Activated T-helper 1 cell treated with anti-CD3 and anti-CD28 coated beads, Interleukin-2, amount 50 U/mL, for 16 hours (primary cell): Measurements from ENCODE around the gene ST3GAL3.
"Not testable (repeated sequence)": the region's sequence is repeated elsewhere in the genome, so short reads cannot be mapped to it uniquely, and the experiment has no call there.

Source experiments
- DNase-seq, 2 donors: peaks; one replicate each; pipeline ENCODE4 v3.0.0-alpha.2; 2020; ENCODE audit warnings: low read depth in 1 of 2, low spot score in 1 of 2

The ST3GAL3 gene

DNA sequence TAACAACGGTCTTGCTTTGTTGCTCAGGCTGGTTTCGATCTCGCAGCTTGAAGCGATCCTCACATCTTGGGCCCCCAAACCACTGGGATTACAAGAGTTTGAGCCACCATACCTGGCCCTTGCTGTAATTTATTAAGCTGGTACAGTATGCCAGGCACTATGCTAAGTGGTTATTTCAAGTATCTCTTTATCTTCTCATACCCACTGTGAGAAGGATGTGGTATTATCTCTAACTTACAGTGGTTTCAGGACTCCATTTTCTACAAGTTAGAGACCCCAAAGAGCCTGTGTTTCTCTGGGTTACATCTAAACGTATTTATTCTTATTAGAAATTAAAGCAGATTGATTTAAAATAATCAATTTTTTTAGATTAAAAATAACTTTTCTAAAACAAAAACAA, 8.1 kb upstream of the ST3GAL3 start:
- DNase-seq: no peak

DNA sequence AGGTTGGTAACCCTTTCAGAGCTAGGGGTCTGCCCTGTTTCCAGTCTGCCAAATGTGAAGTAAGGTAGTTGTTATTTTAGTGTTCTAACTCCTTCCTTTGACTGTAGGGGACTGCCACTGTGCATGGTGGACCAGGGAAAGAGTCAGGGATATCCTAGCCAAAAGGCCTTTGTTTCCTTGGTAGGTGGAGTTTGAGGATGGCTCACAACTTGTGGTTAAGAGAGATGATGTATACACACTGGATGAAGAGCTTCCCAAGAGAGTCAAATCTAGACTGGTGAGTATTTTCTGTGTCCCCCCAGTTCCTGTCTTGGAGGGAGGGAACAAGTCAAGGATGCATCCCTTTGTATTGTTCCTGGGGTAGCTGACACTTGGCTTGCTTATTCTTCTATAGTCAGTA, 3.5 kb upstream of the ST3GAL3 start:
- DNase-seq: no peak

DNA sequence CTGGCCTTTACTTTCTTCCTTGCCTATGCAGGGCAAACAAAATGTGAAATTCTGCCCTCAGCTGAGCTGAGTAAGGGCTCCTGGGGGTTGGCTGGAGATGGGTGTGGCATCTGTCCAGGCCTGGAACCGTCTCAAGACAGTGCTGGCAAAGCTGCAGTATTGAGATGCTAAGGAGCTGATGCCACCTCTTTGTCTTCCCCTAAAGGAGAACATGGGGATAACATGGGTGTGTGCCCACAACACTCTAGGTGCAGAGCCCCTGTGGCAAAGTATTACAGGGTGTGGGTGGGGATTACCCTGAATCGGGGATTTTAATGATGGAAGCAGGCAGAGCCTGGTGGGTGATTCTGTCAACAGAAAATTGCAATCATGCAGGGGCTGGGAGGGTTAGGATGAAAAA, 2.5 kb upstream of the ST3GAL3 start:
- DNase-seq: no peak

DNA sequence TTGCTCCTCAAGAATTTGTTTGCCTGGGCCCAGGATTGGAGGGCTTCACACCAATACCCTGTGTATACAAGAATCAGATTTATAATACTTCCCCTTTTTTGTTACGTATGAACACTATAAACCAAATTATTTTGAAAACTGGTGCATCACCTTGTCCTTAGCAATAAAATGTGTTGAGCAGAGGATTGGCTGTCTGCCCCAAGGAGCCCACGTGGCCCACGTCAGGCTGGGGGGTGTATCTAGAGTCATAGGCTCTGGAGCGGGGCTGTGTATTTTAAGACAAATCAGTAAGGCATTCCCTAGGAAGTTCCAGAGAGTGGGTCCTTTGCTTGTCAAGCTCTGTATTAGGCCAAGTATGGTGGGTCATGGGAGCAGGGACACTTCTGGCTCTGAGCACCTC, 2.0 kb upstream of the ST3GAL3 start:
- DNase-seq: no peak

DNA sequence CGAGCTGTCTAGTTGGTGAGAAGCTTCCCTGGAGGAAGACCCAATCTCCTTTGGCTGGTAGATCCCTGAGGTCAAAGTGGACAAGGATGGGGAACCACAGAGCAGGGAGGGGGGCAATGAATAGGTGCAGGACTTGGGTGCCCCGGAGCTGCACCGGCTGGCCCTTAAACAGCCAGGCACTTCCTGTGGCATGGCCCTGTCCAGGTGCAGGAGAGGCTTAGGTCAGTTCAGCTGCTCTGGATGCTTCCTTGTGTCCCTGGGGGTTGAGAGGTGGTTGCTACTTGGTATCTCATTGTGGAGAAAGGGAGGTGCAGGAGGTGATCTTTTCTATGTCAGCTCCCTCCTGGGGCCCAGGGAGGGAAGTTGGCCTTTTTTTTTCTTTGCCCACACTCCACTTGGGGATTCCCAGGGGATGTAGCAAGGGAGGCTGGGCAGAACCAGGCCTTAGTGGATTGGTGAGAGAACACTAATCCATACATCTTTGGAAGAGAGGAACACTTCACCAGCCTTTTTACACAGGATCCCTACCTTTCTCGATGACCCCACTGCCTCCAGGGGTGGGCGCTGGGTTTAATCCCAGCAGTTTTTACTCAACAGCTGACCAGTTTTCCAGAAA, 1.2 kb upstream of the ST3GAL3 start:
- no peak for DNase-seq

DNA sequence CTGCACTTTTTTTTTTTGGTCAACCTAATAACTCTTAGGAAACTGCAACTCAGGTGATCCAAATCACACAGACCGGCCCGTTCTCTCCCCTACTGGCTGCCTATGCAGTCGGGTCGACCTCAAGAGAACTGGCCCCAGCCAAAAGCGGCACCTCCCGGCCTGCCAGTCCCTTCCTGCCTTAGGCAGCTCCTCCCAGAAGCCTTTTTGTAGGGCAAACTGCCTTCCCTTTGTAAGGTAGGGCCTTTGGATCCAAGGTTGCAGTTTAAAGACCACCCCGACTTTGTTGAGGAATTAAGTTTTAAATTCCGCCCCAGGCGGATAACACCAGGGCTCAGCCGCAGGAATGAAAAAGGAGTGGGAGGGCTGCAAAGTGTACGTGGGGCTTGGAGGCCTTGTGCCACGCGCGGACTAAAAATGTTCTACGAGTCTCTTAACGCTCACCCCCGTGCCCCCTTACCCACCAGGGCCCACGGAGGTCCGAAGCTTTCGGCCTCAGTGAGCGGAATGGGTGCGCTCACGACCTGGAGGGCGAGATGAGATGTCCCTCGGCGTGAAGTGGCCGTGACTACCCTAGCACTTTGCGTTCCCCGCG, 642 bp upstream of the ST3GAL3 start:
- no peak for DNase-seq

DNA sequence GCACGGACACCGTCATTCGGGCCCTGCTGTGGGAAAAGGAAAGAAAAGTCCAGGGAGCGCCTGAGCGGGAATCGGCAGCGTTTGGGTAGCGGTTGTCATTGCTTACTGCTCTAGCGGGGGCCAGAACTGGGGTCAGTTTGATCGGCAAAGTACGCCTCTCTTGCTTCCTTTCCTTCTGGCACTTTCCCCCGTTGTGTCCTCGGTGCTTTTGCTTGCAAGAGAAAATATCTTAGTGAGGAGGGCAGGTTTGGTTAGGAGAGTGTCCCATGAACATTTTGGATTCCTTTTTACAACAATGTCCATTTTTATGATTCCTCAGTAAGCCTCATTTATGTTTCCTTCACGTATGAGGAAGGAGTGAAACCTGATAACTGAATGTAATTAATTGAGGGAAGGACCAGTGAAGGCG, 670 bp downstream of the ST3GAL3 start:
- DNase-seq: no peak

DNA sequence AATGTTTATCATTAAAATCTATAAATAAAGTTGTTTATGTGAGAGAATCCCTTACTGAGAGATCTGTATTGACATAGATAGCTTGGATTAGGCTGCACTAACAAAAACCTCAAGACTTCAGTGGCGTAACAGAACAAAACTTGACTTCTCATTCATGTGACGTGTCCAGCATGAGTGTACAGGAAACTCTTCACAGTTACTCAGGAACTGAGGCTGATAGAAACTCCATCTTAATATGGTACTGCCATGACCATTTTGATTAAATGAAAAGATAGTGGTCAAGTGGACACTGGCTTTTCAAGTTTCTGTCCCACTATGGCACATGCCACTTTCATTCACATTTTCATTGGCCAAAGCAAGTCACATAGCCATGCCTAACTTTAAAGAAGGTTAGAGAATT, 3.7 kb downstream of the ST3GAL3 start:
- no peak for DNase-seq

DNA sequence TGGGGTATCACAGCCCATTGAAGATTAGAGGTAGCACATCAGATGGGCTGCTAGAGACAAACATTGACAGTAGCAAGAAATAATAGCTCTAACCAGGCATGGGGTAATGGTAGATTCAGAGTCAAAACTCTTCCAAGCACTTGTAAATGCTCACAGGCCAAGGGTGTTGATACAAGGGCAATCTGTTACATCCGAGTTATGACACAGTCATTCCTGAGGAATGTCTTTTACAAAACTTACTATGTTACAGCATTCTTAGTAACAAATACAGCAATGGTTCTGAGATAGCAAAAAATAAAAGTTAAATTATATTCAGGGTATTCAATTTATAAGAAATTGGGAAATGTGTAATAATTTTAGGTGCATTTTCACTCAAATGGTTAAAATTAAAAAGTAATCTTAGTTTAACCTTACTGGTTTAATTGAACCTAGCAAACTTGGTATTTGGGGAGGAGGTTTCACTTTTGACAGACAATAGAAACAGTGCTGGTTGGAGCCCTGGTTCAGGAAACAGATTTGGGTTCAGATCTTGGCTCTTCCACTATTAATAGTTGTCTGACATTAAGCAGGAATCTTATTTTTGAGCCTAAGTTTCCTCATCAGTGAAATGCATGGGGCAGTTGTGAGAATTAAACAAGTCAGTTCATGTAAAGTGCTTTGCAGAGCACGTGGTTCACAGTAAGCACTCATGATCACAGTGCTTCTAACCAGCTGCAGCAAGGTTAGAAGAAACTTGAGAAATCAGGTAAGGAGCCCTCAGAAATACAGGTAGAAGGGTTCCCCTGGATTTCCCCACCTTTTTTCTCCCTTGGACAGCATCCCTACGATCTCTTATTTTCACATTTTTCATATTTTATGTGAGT, 4.4 kb downstream of the ST3GAL3 start:
- no peak for DNase-seq

DNA sequence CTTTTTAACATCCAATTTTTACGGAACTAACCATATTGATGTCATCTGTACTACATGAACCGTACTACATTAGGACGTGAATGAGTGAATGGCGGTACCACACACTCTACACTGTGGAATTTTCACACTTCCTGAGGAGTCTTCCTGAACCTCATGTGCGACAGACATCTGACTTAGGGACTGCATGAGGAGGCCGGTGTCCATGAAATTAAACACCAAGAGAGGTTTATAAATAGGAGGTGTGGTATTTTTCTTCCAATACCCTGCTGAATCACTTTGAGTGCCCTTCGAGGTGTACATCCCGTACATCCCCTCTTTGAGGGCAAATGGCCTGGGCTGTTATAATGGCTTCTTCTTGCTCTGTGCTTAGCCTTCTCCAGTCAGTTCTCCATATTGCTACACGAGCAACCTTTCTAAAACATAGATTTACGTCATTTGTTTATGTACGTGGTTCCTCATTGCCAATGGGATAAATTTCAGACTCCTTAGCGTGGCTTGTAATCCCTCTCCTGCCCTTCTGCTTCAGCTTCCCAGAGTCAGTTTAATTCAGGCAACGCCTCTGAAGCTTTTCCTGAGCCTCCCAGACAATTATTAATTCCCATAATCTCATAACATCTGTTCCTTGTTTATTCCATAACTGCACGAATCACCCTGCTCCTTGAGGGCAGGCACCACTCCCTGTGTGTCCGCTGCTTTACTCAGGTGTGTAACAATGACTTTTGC, 9.4 kb downstream of the ST3GAL3 start:
- DNase-seq: no peak

DNA sequence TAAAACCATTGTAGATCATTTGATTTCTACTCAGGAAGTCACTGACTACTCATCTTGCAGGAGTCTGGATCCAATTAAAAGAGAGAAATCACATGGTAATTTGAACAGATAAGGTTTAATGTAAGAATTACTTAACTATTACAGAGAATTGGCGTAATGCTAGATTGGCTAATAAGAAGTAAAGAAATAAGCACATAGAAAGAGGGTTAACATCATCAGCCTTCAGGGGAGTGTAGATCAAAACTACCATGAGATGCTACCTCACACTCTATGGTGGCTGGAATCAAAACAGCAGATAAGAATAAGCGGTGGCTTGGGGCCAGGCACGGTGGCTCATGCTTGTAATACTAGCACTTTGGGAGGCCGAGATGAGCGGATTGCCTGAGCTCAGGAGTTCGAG, 11.7 kb downstream of the ST3GAL3 start:
- DNase-seq: no peak

DNA sequence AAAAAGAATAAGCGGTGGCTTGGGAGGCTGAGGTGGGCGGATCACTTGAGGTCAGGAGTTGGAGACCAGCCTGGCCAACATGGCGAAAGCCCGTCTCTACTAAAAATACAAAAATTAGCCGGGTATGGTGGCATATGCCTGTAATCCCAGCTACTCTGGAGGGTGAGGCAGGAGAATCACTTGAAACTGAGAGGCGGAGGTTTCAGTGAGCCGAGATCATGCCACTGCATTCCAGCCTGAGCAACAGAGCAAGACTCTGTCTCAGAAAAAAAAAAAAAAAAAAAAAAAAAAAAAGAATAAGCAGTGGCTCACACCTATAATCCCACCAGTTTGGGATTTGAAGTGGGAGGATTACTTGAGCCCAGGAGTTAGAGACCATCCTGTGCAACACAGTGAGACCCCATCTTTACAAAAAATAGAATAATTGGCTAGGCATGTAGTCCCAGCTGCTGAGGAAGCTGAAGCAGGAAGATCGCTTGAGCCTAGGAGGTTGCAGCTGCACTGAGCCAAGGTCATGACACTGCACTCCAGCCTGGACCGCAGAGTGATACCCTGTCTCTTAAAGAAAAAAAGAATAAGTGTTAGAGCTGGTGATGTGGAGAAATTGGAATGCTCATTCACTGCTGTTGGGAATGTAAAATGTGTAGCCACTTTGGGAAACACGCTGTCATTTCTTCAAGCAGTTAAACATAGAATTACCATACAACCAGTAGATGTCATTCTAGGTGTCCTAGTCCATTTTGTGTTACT, 12.5 kb downstream of the ST3GAL3 start:
- not testable (repeated sequence) for DNase-seq

DNA sequence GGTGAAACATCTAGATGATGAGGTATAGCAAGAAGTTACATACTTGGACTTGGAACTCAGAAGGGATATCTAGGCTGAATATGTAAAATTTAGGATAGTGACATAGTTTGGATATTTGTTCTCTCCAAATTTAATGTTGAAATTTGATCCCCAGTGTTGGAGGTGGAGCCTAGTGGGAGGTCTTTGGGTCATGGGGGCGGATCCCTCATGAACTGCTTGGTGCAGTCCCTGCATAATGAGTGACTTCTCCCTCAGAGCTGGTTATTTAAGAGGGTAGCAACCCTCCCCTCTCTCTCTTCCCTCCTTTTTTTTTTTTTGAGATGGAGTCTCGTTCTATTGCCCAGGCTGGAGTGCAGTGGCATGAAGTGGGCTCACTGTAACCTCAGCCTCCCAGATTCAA, 15.5 kb downstream of the ST3GAL3 start:
- no peak for DNase-seq

DNA sequence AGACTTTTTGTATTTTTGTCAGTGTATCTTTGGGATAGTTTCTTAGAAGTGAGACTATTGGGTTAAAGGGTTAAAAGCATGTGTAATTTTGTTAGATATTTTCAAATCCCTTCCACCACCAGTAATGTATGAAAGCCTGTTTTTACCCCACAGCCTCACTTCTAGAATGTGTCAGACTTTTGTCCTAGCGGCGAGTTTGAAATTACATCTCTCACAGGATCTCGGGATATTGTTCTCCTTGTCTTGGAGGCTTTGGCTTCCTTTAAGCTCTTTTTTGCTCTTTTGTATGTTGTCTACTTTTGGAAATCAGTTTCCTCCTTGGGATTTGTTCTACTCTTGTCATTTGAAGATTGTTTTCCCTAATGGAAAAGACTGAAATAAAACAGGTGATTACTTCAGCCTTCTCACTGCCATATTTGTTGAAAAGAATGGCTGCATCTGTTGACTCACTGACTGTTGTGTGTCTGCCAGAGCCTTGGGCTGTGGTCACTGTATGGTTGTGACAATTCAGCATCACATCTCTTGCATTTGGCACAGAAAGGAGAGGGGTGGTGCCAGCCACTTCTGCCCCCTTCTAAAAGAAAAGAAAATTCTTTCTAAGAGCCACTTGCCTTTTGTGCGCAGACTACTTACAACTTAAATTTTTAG, 22.6 kb downstream of the ST3GAL3 start:
- no peak for DNase-seq

DNA sequence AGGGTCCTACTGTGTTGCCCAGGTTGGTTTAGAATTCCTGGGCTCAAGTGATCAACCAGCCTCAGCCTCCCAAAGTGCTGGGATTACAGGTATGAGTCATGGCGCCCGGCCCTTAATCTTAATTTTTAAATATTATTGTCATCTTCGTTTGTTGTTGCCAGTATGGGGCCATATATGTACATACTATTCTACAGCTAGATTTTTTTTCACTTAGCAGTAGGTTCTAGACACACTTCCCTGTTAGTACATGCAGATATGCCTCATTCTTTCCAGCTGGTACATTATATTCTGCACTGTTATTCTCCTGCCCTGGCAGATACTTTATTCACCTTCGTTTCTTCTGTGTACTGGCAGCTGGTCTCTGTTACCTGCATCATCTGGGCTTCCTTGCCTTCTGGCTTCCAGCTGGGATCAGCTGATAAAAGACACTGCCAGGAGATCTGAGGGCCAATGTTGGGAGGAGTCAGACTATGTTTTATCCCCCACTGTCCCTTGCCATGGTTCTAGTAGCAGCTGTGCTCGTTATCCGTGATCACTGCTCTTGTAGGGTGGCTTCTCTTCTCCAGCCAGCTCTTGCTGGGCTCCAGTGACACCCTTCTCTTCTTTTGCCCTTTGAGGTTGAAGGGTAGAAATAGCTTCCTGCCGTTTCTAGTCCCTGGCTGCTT, 24.7 kb downstream of the ST3GAL3 start:
- DNase-seq: no peak

DNA sequence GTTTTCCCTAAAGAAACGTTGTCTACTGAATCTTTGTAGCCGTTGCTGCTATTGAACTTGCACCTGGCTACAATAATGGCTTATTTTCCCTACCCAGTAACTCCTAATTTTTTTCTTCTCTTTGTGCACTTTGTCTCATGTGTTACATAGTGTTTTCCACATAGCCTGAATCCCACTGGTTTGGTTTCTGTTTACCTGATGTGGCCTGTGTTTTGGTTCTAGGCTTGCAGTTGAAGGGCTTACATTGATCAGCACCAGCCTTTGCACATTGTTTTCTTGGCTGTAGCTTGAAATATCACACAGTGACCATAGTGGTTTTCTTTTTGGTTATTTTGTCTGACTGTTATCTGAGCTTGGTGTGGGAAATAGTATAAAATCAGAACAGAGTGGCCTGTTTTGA, 29.5 kb downstream of the ST3GAL3 start:
- no peak for DNase-seq

DNA sequence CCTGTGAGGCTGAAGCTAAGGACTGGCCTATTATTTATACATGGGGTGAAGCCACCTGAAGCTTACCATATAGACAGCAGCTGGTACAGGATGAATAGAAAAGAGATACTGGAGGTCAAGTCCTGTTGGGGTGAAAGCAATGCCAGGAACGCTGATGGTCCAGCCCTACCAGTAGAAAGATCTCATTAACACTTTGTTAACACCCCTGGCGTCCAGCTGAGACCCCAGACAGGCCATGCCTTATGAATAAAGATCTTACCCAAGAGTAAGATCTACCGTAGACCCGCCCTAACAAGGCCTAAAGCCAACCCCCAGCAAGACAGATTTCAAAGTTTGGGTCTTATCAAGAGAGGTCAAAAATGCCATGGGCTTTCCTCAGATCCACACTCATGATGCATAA, 34.7 kb downstream of the ST3GAL3 start:
- DNase-seq: no peak

DNA sequence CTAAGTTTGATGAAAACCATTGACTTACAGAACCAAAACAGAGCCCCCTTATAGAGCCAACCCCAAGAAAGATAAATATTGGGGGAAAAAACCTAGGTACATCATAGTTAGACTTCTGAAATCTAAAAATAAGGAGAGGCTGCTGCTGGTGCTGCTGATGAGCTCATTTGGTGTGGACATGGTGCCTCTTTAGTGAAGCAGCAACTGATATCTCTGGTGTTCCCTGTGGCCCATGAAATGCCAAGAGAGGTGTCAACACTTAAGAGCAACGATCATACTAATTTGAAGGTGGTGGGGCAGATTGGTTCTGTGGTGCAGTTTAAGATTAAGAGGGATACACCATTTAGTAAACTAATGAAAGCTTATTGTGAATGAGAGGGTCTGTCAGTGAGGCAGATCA, 35.9 kb downstream of the ST3GAL3 start:
- DNase-seq: no peak

DNA sequence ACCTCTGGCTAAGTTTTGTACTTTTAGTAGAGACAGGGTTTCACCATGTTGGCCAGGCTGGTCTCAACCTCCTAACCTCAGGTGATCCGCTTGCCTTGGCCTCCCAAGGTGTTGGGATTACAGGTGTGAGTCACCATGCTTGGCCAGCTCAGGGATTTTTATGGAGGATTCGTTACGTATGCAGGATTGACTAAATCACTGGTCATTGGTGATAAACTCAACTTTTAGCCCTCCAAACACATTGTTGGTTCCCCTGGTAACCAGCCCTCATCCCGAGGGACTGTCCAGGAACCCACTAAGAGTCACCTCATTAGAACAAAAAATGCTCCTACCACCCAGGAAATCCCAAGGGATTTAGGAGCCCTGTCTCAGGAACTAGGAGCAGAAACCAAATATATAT, 40.4 kb downstream of the ST3GAL3 start:
- DNase-seq: no peak

DNA sequence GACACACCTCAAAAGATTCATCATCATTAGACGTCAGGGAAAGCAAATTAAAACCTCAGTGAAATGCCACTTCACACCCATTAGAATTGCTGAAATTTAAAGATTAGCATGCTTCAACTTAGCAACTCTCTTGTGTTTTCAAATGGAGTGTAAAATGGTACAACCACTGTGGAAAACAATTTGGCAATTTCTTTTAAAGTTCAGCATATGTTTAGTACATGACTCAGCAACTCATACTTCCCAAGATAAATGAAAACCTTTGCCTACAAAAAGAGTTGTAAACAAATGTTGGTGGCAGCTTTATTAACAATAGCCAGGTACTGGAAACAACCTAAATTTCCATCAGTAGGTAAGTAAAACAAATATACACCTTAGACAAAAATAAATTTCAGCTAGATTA, 42.7 kb downstream of the ST3GAL3 start:
- DNase-seq: no peak
